Lower leg skin (tissue), 4 donors: ENCODE data around the gene DBF4B. TPM values are rescaled to one million over a fixed set of nuclear protein-coding genes. Genes with fewer than 3 reads are reported as not detected.

Source experiments
- DNase-seq, 2 donors: peaks; one replicate each; pipeline ENCODE4 v3.0.0-alpha.2; 2019; ENCODE audit warnings: low spot score in 2 of 2
- H3K4me3 ChIP-seq: fragments of 200-600 bp; sonication (generic); 2 replicates; pipeline ENCODE4 v1.5.1; 2017; ENCODE audit warnings: mild to moderate bottlenecking, low read depth; ENCODE audit not compliant: poor library complexity, severe bottlenecking
- CTCF ChIP-seq, 3 donors: fragments of 450-650 bp; IDR thresholded peaks; one replicate each; pipeline ENCODE4 v1.5.1; 2016; ENCODE audit warnings: antibody characterized with exemption in 3 of 3, mild to moderate bottlenecking in 3 of 3, moderate library complexity in 2 of 3
- POLR2A ChIP-seq, 2 donors: fragments of 450-650 bp; IDR thresholded peaks; one replicate each; pipeline ENCODE4 v1.6.1; 2016 to 2017; ENCODE audit warnings: antibody characterized with exemption in 2 of 2, mild to moderate bottlenecking in 1 of 2, moderate library complexity in 1 of 2
- WGBS, 2 donors: methylation state at CpG; one replicate each; pipeline ENCODE4 v1.1.5; 2018; 5-methylcytosine and 5-hydroxymethylcytosine counted together
- intact Hi-C: fragments of 100-400 bp; cut with DNase I; formaldehyde crosslinking; loops from one replicate; pipeline ENCODE4 v1.15.0; 2023; ENCODE audit warnings: low total_unique reads
- total RNA-seq, 4 donors: library from RNA; depleted of rRNA; stranded (reverse); fragments of >200 nt; gene quantifications; one replicate each; pipeline ENCODE4 v1.1.0, GENCODE V29; 2016

DBF4B gene
- total RNA-seq, 4 donors from 2014 or later: 1.3 to 3.5 (median 2.1) TPM

- no peak overlapping the region for H3K4me3 ChIP-seq
- TF ChIP-seq POLR2A (IDR thresholded peaks at IDR 0.05) (no peak), CTCF (IDR thresholded peaks at IDR 0.05) (no peak)
Measured at GRCh38 chr17:44757918-44758413, 49.5 kb downstream of the DBF4B start.

GRCh38 chr17:44758414-44759085 lies 50.1 kb downstream of the DBF4B start, which contains the start of gene ADAM11:
Gene ADAM11 (plus strand): TSS chr17:44758988. CDS start chr17:44759200, 212 bp downstream.
- no peak for DNase-seq
- whole genome bisulfite sequencing, 2 donors: 12% methylated on average over 25 to 35 of the region's 74 CpGs
- H3K4me3 ChIP-seq: no peak within 1 kb of the TSS
- TF ChIP-seq CTCF (IDR thresholded peaks at IDR 0.05): no peak
- TF ChIP-seq POLR2A (IDR thresholded peaks at IDR 0.05): no peak
- intact Hi-C loops: no loop called here

More at GRCh38 chr17:44757918-44758413, 49.5 kb downstream of the DBF4B start:
- 44 to 54% methylated on average over 5 of the region's 5 CpGs for WGBS, 2 donors
- DNase-seq: no peak
- intact Hi-C loops: no loop called here

- WGBS, 2 donors: 8 to 34% methylated on average over 6 to 34 of the region's 60 CpGs
- intact Hi-C loops: no loop called here
Measured at GRCh38 chr17:44759086-44759915, 50.8 kb downstream of the DBF4B start.

GRCh38 chr17:44759916-44760243 lies 51.4 kb downstream of the DBF4B start:
- DNase-seq: no peak
- no peak for TF ChIP-seq CTCF (IDR thresholded peaks at IDR 0.05)
- H3K4me3 ChIP-seq: no peak overlapping the region
- 60 to 81% methylated on average over 1 to 3 of the region's 3 CpGs for WGBS, 2 donors
- intact Hi-C loops: no loop called here

More at GRCh38 chr17:44759086-44759915, 50.8 kb downstream of the DBF4B start:
- no peak for DNase-seq
- no peak for TF ChIP-seq POLR2A (IDR thresholded peaks at IDR 0.05)
- no peak for TF ChIP-seq CTCF (IDR thresholded peaks at IDR 0.05)
- no peak overlapping the region for H3K4me3 ChIP-seq

- intact Hi-C loops: no loop called here
- H3K4me3 ChIP-seq: no peak overlapping the region
- 67 to 75% methylated on average over 11 to 12 of the region's 13 CpGs for WGBS, 2 donors
- DNase-seq: no peak
- TF ChIP-seq POLR2A (IDR thresholded peaks at IDR 0.05) (no peak), CTCF (IDR thresholded peaks at IDR 0.05) (no peak)
Measured at GRCh38 chr17:44760474-44761308, 52.2 kb downstream of the DBF4B start.
